Ovary (tissue), 9 donors: Measurements from ENCODE around the gene CACNA1E. TPM values are rescaled to one million over a fixed set of nuclear protein-coding genes. Genes with fewer than 3 reads are reported as not detected.

Experiments used
- DNase-seq, 5 donors: peaks; one replicate each; pipeline ENCODE4 v3.0.0-alpha.2; 2019 to 2020
- H3K27ac ChIP-seq, 2 donors: fragments of 200-600 bp; one replicate each; pipeline versions ENCODE4 v1.5.1 to v1.8.0; 2019 to 2022
- H3K27me3 ChIP-seq: fragments of 200-600 bp; one replicate; pipeline ENCODE4 v1.8.0; 2022
- H3K36me3 ChIP-seq: fragments of 200-600 bp; sonication (generic); one replicate; pipeline ENCODE4 v1.5.1; 2019
- H3K4me1 ChIP-seq: one replicate; pipeline ENCODE4 v1.8.1; 2013; ENCODE audit warnings: mild to moderate bottlenecking, moderate library complexity; ENCODE audit not compliant: insufficient read depth
- H3K4me3 ChIP-seq: fragments of 200-600 bp; sonication (generic); one replicate; pipeline ENCODE4 v1.5.1; 2017
- H3K9me3 ChIP-seq, 2 donors: fragments of 200-600 bp in 1 of 2; sonication (generic) in 1 of 2; one replicate each; pipeline versions ENCODE4 v1.5.1 to v1.8.1; 2013 to 2019; ENCODE audit warnings: mild to moderate bottlenecking in 1 of 2, moderate library complexity in 1 of 2
- EP300 ChIP-seq: sonication (generic); formaldehyde crosslinking; IDR thresholded peaks from one replicate; pipeline ENCODE4 v1.6.1; 2017; ENCODE audit warnings: antibody characterized with exemption
- POLR2A ChIP-seq: fragments of 450-650 bp; IDR thresholded peaks from one replicate; pipeline ENCODE4 v1.6.1; 2017; ENCODE audit warnings: antibody characterized with exemption, mild to moderate bottlenecking, moderate library complexity
- WGBS, 3 donors: extraction: QIAGEN DNeasy Blood & Tissue Kit in 1 of 3; methylation state at CpG; one replicate each; pipeline versions ENCODE4 v1.1.5 to v1.1.7; 2013 to 2017; 5-methylcytosine and 5-hydroxymethylcytosine counted together
- intact Hi-C, 4 donors: fragments of 100-400 bp; cut with DNase I; formaldehyde crosslinking; loops; one replicate each; pipeline versions ENCODE4 v1.11.0 to v1.15.1; 2022 to 2023
- polyA plus RNA-seq, 2 donors: library from polyadenylated mRNA; stranded (reverse); fragments of 200-250 nt in 1 of 2; fragments of 350-450 nt in 1 of 2; fragmentation: Illumina TruSeq in 1 of 2; extraction: RNeasy Lipid Tissue Mini Kit (QIAGEN cat#74804) in 1 of 2; gene quantifications; one replicate each; pipeline ENCODE4 v1.2.3, GENCODE V29; 2013 to 2014
- total RNA-seq, 7 donors: library from RNA; depleted of rRNA in 2 of 7; stranded (reverse); fragments of >200 nt in 2 of 7; fragmentation: NEBNext Ultra II Directional in 3 of 7; extraction: Animal tissue kit (Norgen Biotek cat#: 25700) in 3 of 7; gene quantifications; one replicate each; pipeline versions ENCODE4 v1.1.0 to v1.2.4, GENCODE V29; 2016 to 2023
- TF ChIP-seq, protein P1 (sequence below), 3 donors: fragments of 450-650 bp in 2 of 3; fragments of 200-600 bp in 1 of 3; IDR thresholded peaks; one replicate each; pipeline versions ENCODE4 v1.5.1 to v1.8.0; 2016 to 2022; ENCODE audit warnings: antibody characterized with exemption in 3 of 3, mild to moderate bottlenecking in 1 of 3
- donor health status: DM: no; HTN: no; CAD: no; lungs with moderate emphysema.
- donor health status: DM: no; HTN: no; CAD: no.
- donor health status: Bipolar disorder and iron deficiency.
- donor health status: DM: yes; HTN: yes; CAD: no.
- donor health status: DM: no; HTN: no; CAD: no.
- donor health status: DM: yes; HTN: yes; CAD: no.

CACNA1E gene
- total and polyA plus RNA-seq, 9 donors: 0.01 to 0.34 (median 0.10) TPM; not detected in 3

DNA sequence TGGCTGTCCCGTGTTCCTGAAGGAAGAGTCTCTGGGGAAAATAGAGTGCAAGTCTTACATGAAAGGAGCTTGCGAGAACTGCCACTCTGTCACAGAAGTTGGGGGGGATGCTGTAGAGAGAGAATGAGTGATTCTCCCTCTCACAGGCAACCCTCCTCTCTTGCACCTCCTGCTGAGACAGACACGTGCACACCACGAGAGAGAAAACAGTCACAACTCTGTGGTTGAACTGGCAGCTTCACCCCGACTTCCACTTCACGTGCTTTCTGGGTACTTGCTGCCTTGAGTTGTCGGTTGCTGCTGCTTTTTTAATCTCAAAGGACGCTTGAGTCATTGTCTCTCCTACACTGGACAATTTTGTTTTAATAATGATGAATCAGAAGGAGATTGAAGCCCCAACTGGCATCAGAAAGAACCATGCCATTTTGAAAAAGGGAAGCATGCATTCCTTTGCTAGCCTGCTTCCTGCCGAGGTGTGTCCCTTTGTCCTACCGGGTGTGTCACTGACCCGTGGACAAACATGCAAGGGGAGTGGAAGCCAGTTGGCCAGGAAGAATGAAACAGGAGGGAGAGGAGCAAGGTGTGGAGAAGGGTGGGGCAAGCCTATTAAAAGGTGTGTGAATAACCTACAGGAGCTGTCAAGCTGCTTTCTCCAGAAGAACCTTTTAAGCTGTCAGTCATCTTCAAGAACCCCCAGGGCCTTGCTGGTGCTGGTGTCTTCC is 164.2 kb downstream of the CACNA1E start:
- TF ChIP-seq POLR2A (no peak), EP300 (no peak)
- TF ChIP-seq, protein P1, sequence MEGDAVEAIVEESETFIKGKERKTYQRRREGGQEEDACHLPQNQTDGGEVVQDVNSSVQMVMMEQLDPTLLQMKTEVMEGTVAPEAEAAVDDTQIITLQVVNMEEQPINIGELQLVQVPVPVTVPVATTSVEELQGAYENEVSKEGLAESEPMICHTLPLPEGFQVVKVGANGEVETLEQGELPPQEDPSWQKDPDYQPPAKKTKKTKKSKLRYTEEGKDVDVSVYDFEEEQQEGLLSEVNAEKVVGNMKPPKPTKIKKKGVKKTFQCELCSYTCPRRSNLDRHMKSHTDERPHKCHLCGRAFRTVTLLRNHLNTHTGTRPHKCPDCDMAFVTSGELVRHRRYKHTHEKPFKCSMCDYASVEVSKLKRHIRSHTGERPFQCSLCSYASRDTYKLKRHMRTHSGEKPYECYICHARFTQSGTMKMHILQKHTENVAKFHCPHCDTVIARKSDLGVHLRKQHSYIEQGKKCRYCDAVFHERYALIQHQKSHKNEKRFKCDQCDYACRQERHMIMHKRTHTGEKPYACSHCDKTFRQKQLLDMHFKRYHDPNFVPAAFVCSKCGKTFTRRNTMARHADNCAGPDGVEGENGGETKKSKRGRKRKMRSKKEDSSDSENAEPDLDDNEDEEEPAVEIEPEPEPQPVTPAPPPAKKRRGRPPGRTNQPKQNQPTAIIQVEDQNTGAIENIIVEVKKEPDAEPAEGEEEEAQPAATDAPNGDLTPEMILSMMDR (IDR thresholded peaks at IDR 0.05): no peak
- no peaks in the 10 kb centered on the region for H3K27me3 ChIP-seq
- DNase-seq: no peak
- no peak overlapping the region for H3K4me3 ChIP-seq
- intact Hi-C loops: no loop called here
- WGBS, 3 donors: 59 to 64% (median 60%) methylated on average over 11 of the region's 11 CpGs
- no peaks in the 10 kb centered on the region for H3K36me3 ChIP-seq
- no peak overlapping the region for H3K27ac ChIP-seq
- no peaks in the 10 kb centered on the region for H3K9me3 ChIP-seq
- no peaks in the 10 kb centered on the region for H3K4me1 ChIP-seq

DNA sequence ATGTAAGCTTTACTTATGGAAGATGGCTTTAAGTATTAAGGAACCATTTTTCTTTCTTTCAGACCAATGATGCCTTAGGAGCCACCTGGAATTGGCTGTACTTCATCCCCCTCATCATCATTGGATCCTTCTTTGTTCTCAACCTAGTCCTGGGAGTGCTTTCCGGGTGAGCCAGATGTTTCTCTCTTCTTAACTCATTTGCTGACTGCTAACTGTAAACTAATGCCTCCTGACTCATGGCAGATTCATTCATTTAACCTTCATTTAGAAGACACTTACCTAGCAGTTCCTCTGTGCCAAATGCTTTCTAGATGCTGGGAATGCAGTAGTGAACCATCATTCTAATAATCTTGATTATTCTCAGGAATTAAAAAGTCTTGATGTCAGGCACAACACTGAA is 168.0 kb downstream of the CACNA1E start:
- Histone ChIP-seq H3K9me3 (no peaks in the 10 kb centered on the region), H3K4me1 (no peaks in the 10 kb centered on the region), H3K27ac (no peak overlapping the region), H3K36me3 (no peaks in the 10 kb centered on the region), H3K27me3 (no peaks in the 10 kb centered on the region), H3K4me3 (no peak overlapping the region)
- TF ChIP-seq, protein P1 (IDR thresholded peaks at IDR 0.05): no peak
- no peak for TF ChIP-seq POLR2A
- no peak for TF ChIP-seq EP300
- 23 to 67% (median 33%) methylated on average over 1 of the region's 1 CpG for WGBS, 3 donors
- DNase-seq: no peak
- intact Hi-C loops: no loop called here

DNA sequence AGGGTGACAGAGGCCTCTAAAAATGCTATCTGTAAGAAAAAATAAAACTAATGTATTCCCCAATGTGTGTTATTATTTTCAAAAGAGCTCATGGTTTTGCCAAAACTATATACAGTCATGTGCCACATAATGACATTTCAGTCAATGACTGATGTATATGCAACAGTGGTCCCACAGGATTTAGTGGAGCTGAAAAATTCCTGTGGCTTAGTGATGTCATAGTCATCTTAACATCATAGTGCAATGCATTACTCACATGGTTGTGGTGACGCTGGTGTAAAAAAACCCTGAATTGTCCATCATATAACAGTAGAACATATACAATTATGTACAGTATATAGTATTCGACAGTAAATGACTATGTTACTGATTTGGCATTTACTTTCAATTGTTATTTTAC is 172.4 kb downstream of the CACNA1E start:
- H3K27me3 ChIP-seq: no peaks in the 10 kb centered on the region
- no peaks in the 10 kb centered on the region for H3K4me1 ChIP-seq
- 82 to 93% (median 92%) methylated on average over 2 of the region's 2 CpGs for WGBS, 3 donors
- no peaks in the 10 kb centered on the region for H3K36me3 ChIP-seq
- H3K9me3 ChIP-seq: no peaks in the 10 kb centered on the region
- intact Hi-C loops: no loop called here
- TF ChIP-seq, protein P1 (IDR thresholded peaks at IDR 0.05): no peak
- TF ChIP-seq POLR2A (no peak), EP300 (no peak)
- H3K4me3 ChIP-seq: no peak overlapping the region
- H3K27ac ChIP-seq: no peak overlapping the region
- no peak for DNase-seq

DNA sequence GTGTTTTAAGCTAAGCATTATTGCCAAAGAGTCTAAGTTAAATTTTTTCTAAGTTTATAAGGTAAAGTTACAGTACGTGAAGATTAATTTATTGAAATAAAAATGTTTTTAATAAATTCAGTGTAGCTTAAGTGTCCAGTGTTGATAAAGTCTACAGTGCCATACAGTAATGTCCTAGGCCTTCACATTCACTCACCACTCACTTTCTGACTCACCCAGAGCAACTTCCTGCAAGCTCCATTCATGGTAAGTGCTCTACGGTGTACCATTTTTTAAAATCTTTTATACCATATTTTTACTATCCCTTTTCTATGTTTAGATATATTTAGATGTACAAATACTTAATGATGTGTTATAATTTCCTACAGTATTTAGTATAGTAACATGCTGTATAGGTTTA is 173.2 kb downstream of the CACNA1E start:
- H3K4me1 ChIP-seq: no peaks in the 10 kb centered on the region
- no peak overlapping the region for H3K4me3 ChIP-seq
- intact Hi-C loops: no loop called here
- H3K27me3 ChIP-seq: no peaks in the 10 kb centered on the region
- H3K36me3 ChIP-seq: no peaks in the 10 kb centered on the region
- 63 to 87% (median 84%) methylated on average over 2 of the region's 2 CpGs for WGBS, 3 donors
- H3K27ac ChIP-seq: no peak overlapping the region
- no peak for DNase-seq
- no peaks in the 10 kb centered on the region for H3K9me3 ChIP-seq
- TF ChIP-seq, protein P1 (IDR thresholded peaks at IDR 0.05): no peak
- no peak for TF ChIP-seq POLR2A
